ENCODE results near the gene HNF4A.
"Not testable (repeated sequence)": the region's sequence is repeated elsewhere in the genome, so short reads cannot be mapped to it uniquely, and the experiment has no call there.

HNF4A gene

GRCh38 chr20:44344723-44345122 lies 10.8 kb upstream of the HNF4A start:
- DNase-seq (ENCODE audit: low read depth): no peak
- no peak for TF ChIP-seq CTCF (conservative IDR thresholded peaks at IDR 0.05; ENCODE audit: control insufficient read depth, insufficient read depth, low read depth, low read length)
- no peak overlapping the region for H3K4me3 ChIP-seq (ENCODE audit: control insufficient read depth, low read depth, low read length)

DNA sequence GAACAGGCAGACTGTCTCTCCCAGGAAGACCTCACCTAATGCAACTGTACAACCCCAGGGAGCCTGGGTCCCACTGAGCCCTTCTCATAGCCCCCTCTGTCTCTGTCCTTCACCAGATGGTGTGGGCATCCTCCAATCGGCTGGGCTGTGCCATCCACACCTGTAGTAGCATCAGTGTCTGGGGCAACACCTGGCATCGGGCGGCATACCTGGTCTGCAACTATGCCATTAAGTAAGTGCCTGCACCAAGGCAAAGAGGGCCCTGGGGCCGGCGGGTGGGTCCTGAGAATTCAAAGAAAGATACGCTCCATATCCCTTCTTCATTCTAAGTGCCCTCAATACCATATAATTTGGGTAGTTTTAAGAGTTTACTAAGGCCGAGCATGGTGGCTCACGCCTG lies 10.4 kb upstream of the HNF4A start:
- H3K4me3 ChIP-seq (ENCODE audit: control insufficient read depth, low read depth, low read length): no peak overlapping the region
- no peak for TF ChIP-seq CTCF (conservative IDR thresholded peaks at IDR 0.05; ENCODE audit: control insufficient read depth, insufficient read depth, low read depth, low read length)
- no peak for DNase-seq (ENCODE audit: low read depth)

DNA sequence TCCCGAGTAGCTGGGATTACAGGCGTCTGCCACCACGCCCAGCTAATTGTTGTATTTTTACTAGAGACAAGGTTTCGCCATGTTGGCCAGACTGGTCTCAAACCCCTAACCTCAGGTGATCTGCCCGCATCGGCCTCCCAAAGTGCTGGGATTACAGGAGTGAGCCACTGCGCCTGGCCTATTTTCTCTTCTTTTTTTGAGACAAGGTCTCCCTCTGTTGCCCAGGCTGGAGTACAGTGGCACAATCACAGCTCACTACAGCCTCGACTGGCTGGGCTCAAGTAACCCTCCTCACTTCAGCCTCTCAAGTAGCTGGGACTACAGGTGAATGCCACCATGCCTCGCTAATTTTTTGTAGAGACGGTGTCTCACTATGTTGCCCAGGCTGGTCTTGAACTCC lies 9.6 kb upstream of the HNF4A start:
- DNase-seq (ENCODE audit: low read depth); H3K4me3 ChIP-seq (ENCODE audit: control insufficient read depth, low read depth, low read length): not testable (repeated sequence)

- no peak for TF ChIP-seq CTCF (conservative IDR thresholded peaks at IDR 0.05; ENCODE audit: control insufficient read depth, insufficient read depth, low read depth, low read length)
- no peak for DNase-seq (ENCODE audit: low read depth)
- no peak overlapping the region for H3K4me3 ChIP-seq (ENCODE audit: control insufficient read depth, low read depth, low read length)
These were observed 7.3 kb upstream of the HNF4A start for GRCh38 chr20:44348168-44348659.

- no peak for DNase-seq (ENCODE audit: low read depth)
- no peak overlapping the region for H3K4me3 ChIP-seq (ENCODE audit: control insufficient read depth, low read depth, low read length)
- no peak for TF ChIP-seq CTCF (conservative IDR thresholded peaks at IDR 0.05; ENCODE audit: control insufficient read depth, insufficient read depth, low read depth, low read length)
These were observed 6.2 kb upstream of the HNF4A start for GRCh38 chr20:44349349-44349748.

- DNase-seq (ENCODE audit: low read depth): no peak
- no peak overlapping the region for H3K4me3 ChIP-seq (ENCODE audit: control insufficient read depth, low read depth, low read length)
- no peak for TF ChIP-seq CTCF (conservative IDR thresholded peaks at IDR 0.05; ENCODE audit: control insufficient read depth, insufficient read depth, low read depth, low read length)
These were observed 4.9 kb upstream of the HNF4A start for GRCh38 chr20:44350567-44350966.

DNA sequence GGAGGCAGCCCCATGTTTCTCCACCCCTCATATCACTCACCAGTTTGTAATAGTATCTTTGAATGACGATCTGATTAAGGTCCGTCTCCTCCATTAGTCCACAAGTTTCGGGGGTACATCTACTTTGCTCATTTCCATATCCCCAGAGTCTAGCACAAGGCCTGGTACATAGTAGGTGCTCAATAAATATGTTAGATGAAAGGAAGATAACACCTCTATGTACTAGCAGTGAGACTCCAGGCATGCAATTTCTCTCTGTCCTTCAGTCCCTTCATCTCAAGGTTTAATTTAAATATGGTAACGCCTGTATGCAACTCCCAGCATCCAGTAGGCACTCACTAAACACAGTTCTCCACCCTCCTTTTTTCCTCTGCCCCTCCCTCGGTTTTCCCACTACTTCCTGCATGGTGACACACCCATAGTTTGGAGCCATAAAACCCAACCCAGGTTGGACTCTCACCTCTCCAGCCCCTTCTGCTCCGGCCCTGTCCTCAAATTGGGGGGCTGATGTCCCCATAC lies 461 bp upstream of the HNF4A start:
- DNase-seq (ENCODE audit: low read depth): no peak
- H3K4me3 ChIP-seq (ENCODE audit: control insufficient read depth, low read depth, low read length): no peak overlapping the region
- TF ChIP-seq CTCF (conservative IDR thresholded peaks at IDR 0.05; ENCODE audit: control insufficient read depth, insufficient read depth, low read depth, low read length): no peak

Data from fibroblast of mammary gland (primary cell).